ENCODE results near the gene RBM39. TPM values are rescaled to one million over a fixed set of nuclear protein-coding genes. Genes with fewer than 3 reads are reported as not detected.
A peak's percentile ranks its signal among the peaks of the same experiment; 100 is the strongest.

The RBM39 gene
- total and polyA plus RNA-seq, 2 experiments from 2014 or later, result 259 to 413 TPM

GRCh38 chr20:35697696-35698297 is 44.3 kb downstream of the RBM39 start:
- no peak overlapping the region for H3K27ac ChIP-seq (ENCODE audit: low read depth)
- Mint-ChIP-seq H3K36me3 (ENCODE audit: low read depth) (peaks cover 30% of the 10 kb centered on the region), H3K27me3 (ENCODE audit: insufficient read depth, low read depth, poor library complexity) (peaks cover 14% of the 10 kb centered on the region), H3K4me3 (peak overlapping the region; percentile 88), H3K27ac (no peak overlapping the region), H3K4me1 (peaks cover 17% of the 10 kb centered on the region), H3K9me3 (no peaks in the 10 kb centered on the region)
- peaks cover 45% of the 10 kb centered on the region for H3F3A ChIP-seq (replicated peaks; ENCODE audit: low read depth)
- ATAC-seq (no peak), DNase-seq (ENCODE audit: low spot score) (no peak)
- peak overlapping the region; percentile 99 for H3K4me2 ChIP-seq
- peaks cover 7% of the 10 kb centered on the region; the same call in 1 of the 2 replicates for H4K20me1 ChIP-seq (replicated peaks; ENCODE audit: insufficient read depth)
- H3K36me3 ChIP-seq (ENCODE audit: insufficient read depth), result peaks cover 4% of the 10 kb centered on the region; the same call in 1 of the 2 replicates
- peaks cover 11% of the 10 kb centered on the region for H3K79me2 ChIP-seq (replicated peaks; ENCODE audit: insufficient read depth)
- H3K4me1 ChIP-seq (ENCODE audit: insufficient read depth), result peaks cover 12% of the 10 kb centered on the region
- no peak for TF ChIP-seq POLR2AphosphoS5 (IDR thresholded peaks at IDR 0.05; ENCODE audit: low read depth)
- TF ChIP-seq ZNF331 (CRISPR knock-in tag; IDR thresholded peaks at IDR 0.05; ENCODE audit: low read depth), result no peak
- no peak for TF ChIP-seq EZH2phosphoT487 (IDR thresholded peaks at IDR 0.05; ENCODE audit: unreplicated experiment)
- TF ChIP-seq NANOG (IDR thresholded peaks at IDR 0.05; ENCODE audit: borderline replicate concordance), result no peak
- TF ChIP-seq ZNF114 (CRISPR knock-in tag; IDR thresholded peaks at IDR 0.05), result no peak
- TF ChIP-seq CTCF (conservative IDR thresholded peaks at IDR 0.05; ENCODE audit: low read depth in 2 of 2), result no peak
- no peak for TF ChIP-seq CREB1 (CRISPR knock-in tag; IDR thresholded peaks at IDR 0.05; ENCODE audit: low read depth)
- no peak for TF ChIP-seq REST (IDR thresholded peaks at IDR 0.05; ENCODE audit: unreplicated experiment)
- TF ChIP-seq JUNB (IDR thresholded peaks at IDR 0.05; ENCODE audit: unreplicated experiment), result no peak
- no peak for TF ChIP-seq STAT1 (IDR thresholded peaks at IDR 0.05; ENCODE audit: unreplicated experiment)
- TF ChIP-seq ZNF462 (CRISPR knock-in tag; IDR thresholded peaks at IDR 0.05), result no peak
- TF ChIP-seq ETS1 (IDR thresholded peaks at IDR 0.05), result no peak
- TF ChIP-seq EZH2 (IDR thresholded peaks at IDR 0.05; ENCODE audit: low read depth, unreplicated experiment), result no peak
- no peaks in the 10 kb centered on the region for H3K27me3 ChIP-seq (ENCODE audit: insufficient read depth)
- peak overlapping the region; percentile 99 for H3K4me3 ChIP-seq
- H2AFZ ChIP-seq, result peak overlapping the region; percentile 100
- no peaks in the 10 kb centered on the region for H3K9me2 ChIP-seq (ENCODE audit: insufficient read depth)

Measured in GM23338 (cell line).